ENCODE data around the gene SAMD11.
"Not testable (repeated sequence)": the region's sequence is repeated elsewhere in the genome, so short reads cannot be mapped to it uniquely, and the experiment has no call there.

SAMD11 gene

GRCh38 chr1:923131-923990 lies at the start of gene SAMD11:
Gene SAMD11, plus strand, starts transcription at chr1:923923. Its CDS starts 509 bp downstream, at chr1:924432.
- DNase-seq: peak; percentile 92

GRCh38 chr1:876428-877208 lies 47.1 kb upstream of the SAMD11 start:
- DNase-seq: not testable (repeated sequence)

GRCh38 chr1:877209-877986 lies 46.3 kb upstream of the SAMD11 start:
- not testable (repeated sequence) for DNase-seq

GRCh38 chr1:880511-880910 lies 43.2 kb upstream of the SAMD11 start:
- DNase-seq: not testable (repeated sequence)

- not testable (repeated sequence) for DNase-seq
Measured at GRCh38 chr1:880915-881314, 42.8 kb upstream of the SAMD11 start.

- no peak for DNase-seq
Measured at GRCh38 chr1:886311-886710, 37.4 kb upstream of the SAMD11 start.

GRCh38 chr1:886760-887159 lies 37.0 kb upstream of the SAMD11 start:
- no peak for DNase-seq

- no peak for DNase-seq
Measured at GRCh38 chr1:888297-888696, 35.4 kb upstream of the SAMD11 start.

GRCh38 chr1:889774-890173 lies 33.9 kb upstream of the SAMD11 start:
- DNase-seq: not testable (repeated sequence)

- not testable (repeated sequence) for DNase-seq
Measured at GRCh38 chr1:890234-890633, 33.5 kb upstream of the SAMD11 start.

GRCh38 chr1:890661-891060 lies 33.1 kb upstream of the SAMD11 start:
- DNase-seq: no peak

- no peak for DNase-seq
Measured at GRCh38 chr1:897226-897625, 26.5 kb upstream of the SAMD11 start.

- DNase-seq: not testable (repeated sequence)
Measured at GRCh38 chr1:897951-898350, 25.8 kb upstream of the SAMD11 start.

- no peak for DNase-seq
Measured at GRCh38 chr1:899636-900317, 23.9 kb upstream of the SAMD11 start.

GRCh38 chr1:901108-901859 lies 22.4 kb upstream of the SAMD11 start:
- peak; percentile 48 for DNase-seq

GRCh38 chr1:902802-903201 lies 20.9 kb upstream of the SAMD11 start:
- DNase-seq: no peak

GRCh38 chr1:903305-903704 lies 20.4 kb upstream of the SAMD11 start:
- DNase-seq: no peak

GRCh38 chr1:903721-904271 lies 19.9 kb upstream of the SAMD11 start:
- DNase-seq: no peak

- peak; percentile 72 for DNase-seq
Measured at GRCh38 chr1:904310-904950, 19.3 kb upstream of the SAMD11 start.

GRCh38 chr1:905071-905749 lies 18.5 kb upstream of the SAMD11 start:
- DNase-seq: peak; percentile 26

Measured in NCI-H526 treated with DMSO at 0.1 percent for 48 hours (cell line).